Measurements from ENCODE around the gene TRMU.

The TRMU gene

GRCh38 chr22:46335201-46336118 is at the start of gene TRMU:
Gene TRMU (plus strand): TSS chr22:46335714. CDS start chr22:46335765, 51 bp downstream.
- peak; percentile 62 to 70 for DNase-seq (ENCODE audit: low read depth in 2 of 2)

DNA sequence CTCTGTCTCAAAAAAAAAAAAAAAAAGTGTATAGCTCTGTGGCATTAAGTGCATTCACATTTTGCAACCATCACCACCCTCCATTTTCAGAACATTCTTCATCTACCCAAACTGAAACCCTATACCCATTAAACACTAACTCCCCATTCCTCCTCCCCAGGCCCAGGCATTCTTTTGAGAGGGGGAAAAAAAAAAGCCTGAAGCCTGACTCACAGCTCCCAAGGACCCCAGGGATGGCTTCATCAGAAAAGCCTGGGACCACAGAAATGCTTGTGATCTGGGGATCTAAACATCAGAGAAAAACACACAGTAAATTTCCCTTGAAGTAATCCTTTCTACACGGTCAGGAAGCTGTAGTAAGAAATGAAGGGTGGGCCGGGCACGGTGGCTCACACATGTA is 49.5 kb upstream of the TRMU start:
- DNase-seq (ENCODE audit: low read depth in 2 of 2): no peak

- no peak for DNase-seq (ENCODE audit: low read depth in 2 of 2)
These were observed 48.3 kb upstream of the TRMU start for GRCh38 chr22:46286941-46287872.

- no peak for DNase-seq (ENCODE audit: low read depth in 2 of 2)
These were observed 47.4 kb upstream of the TRMU start for GRCh38 chr22:46287873-46288751.

DNA sequence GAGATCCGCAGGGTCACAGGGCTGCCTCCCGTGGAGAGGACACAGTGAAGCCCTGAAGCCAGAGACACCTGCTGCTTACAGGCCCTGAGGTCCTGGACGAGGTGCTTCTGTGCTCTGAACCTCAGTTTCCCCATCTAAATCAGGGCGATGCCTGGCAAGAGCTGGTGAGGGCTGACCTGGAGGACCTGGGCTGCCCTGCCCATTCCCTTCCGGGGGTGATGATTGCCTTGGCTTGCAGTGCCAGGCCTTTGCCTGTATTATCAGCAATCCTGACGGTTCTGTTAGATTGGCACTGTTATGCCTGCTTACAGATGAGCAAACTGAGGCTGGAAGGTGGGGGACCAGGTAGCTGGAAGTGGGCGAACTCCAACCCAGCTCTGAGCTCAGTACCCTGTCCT is 46.7 kb upstream of the TRMU start:
- no peak for DNase-seq (ENCODE audit: low read depth in 2 of 2)

DNA sequence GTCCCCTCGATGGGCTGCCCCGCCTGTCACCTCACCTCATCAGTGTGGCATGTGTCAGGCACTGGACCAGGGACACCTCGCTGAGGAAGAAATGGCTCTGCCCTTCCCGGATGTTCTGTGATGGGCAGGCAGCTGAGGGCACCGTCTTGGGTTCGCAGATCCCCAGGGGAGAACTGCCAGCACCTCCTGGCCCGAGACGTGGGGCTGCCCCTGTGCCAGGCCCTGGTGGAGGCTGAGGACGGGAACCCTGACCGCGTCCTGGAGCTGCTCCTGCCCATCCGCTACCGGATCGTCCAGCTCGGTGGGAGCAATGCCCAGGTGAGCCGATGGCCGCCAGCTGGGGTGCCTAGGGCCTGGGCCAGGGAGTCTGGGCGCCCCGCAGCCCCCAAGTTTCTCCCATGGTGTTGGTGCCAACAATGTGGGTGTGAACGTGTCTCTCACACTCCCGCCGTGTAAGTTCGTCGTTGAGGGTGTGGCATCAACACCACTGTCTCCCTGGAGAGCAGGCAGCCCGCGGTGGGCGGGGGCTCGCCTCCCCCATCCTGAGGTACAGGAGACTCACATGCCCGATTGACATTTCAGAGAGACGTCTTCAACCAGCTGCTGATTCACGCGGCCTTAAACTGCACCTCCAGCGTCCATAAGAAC is 46.1 kb upstream of the TRMU start:
- DNase-seq (ENCODE audit: low read depth in 2 of 2): no peak

DNA sequence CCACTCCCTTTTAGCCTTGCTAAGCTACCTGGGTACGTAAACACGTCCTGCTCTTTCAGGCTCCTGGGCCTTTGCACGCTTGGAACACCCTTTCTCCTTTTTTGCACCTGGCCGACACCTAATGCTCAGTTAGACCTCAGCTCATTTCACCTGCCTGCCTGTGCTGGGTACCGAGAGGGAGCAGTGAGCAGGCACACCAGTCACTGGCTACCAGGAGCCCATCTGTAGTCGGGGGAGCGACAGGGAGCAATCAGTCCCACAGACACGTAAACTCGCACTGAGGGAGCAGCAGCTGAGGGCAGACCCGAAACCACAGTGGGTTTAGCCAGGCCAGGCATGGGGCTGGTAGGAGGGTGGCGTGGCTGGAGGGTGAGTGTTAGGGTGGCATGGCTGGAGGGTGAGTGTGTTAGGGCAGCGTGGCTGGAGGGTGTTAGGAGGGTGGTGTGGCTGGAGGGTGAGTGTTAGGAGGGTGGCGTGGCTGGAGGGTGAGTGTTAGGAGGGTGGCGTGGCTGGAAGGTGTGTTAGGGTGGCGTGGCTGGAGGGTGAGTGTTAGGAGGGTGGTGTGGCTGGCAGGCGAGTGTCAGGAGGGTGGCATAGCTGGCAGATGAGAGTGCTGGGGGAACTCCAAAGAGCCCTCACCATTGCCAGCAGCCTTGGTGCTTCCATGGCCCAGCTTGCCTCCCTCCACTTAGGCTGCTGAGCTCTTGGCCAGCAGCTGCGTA is 45.2 kb upstream of the TRMU start:
- DNase-seq (ENCODE audit: low read depth in 2 of 2): no peak

DNA sequence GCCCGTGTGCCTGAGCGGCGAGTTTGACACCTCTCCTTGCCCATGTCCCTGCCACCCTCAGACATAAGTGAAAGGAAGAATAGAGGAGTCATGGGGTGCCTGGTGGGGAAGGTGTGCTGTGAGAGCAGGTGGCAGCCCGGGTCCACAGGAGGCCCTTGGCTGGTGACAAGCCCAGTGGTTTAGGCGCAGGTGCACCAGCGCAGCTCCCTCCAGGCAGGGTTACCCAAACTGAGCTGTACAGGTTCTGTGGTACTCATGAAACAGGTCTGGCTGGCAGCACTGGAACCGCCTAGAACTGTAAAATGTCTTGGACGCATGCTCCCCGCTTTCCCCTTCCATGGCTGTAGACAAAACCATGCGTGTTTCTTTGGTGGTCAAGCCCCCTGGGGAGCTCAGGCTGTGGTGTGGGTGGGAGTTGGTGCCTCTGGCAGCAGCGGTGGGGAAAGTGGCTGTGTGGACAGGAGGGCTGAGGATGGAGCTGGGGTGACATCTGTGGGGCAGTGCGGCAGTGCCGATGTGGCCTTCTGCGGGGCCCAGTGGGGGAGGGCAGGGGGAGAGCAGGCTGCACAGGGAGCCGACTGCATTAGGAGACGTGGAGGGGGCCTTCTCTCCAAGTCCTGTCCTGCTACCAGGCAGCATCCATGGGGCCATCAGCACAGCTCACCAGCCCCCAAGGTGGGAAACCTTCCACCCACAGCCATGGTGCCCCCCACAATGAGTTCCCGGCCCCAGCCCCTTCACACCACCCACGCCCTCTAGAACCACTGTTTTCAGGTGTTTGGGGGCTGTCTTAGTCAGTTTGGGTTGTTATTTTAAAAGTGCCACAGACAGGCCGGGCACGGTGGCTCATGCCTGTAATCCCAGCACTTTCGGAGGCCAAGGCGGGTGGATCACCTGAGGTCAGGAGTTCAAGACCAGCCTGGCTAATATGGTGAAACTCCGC is 44.4 kb upstream of the TRMU start:
- DNase-seq (ENCODE audit: low read depth in 2 of 2): no peak

GRCh38 chr22:46292173-46292572 is 43.3 kb upstream of the TRMU start:
- no peak for DNase-seq (ENCODE audit: low read depth in 2 of 2)

- no peak for DNase-seq (ENCODE audit: low read depth in 2 of 2)
These were observed 42.8 kb upstream of the TRMU start for GRCh38 chr22:46292732-46293131.

- DNase-seq (ENCODE audit: low read depth in 2 of 2): no peak
These were observed 41.8 kb upstream of the TRMU start for GRCh38 chr22:46293577-46294260.

DNA sequence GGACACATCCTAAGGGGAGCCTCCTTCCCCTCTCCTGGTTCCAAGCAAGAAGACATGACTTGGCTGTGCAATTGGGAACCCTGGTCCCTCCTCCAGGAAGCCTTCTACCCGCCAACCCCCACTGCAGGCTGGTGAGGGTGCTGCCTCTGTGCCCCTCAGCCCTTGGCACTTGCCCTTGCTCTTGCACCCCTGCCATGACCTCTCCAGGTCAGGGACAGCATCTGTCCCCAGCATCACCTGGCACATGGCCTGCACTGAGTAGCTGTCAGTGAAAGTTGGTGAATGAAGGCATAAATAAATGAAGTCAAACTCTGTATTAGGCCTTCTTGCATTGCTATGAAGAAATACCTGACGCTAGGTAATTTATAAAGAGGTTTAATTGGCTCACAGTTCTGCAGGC is 40.7 kb upstream of the TRMU start:
- no peak for DNase-seq (ENCODE audit: low read depth in 2 of 2)

DNA sequence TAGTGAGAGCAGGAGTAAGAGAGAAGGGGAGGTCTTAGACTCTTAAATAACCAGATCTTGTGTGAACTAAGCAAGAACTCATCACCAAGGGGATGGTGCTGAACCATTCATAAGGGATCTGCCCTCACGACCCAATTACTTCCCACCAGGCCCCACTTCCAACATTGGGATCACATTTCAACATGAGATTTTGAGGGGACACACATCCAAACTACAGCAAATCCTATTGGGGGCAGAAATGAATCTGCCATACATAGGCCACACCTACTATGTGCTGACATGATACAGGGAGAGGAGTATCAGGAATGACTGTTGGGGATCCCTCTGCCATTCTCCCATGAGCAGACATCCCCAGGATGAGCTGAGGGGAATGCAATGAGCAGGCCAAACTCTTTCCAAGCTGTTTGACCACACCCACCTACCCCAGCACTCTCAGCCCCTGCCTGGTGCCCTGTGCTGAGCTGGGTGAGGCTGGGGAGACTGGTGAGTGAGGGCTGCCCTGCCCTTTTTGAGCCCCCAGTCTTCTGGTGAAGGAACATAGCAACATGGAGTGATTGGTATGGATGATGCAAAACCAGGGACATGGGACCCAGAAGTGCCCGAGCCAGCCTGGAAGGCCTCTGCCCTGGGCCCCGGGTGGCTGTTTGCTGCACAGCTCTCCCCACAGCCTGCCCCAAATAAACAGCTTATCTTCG is 40.1 kb upstream of the TRMU start:
- no peak for DNase-seq (ENCODE audit: low read depth in 2 of 2)

DNA sequence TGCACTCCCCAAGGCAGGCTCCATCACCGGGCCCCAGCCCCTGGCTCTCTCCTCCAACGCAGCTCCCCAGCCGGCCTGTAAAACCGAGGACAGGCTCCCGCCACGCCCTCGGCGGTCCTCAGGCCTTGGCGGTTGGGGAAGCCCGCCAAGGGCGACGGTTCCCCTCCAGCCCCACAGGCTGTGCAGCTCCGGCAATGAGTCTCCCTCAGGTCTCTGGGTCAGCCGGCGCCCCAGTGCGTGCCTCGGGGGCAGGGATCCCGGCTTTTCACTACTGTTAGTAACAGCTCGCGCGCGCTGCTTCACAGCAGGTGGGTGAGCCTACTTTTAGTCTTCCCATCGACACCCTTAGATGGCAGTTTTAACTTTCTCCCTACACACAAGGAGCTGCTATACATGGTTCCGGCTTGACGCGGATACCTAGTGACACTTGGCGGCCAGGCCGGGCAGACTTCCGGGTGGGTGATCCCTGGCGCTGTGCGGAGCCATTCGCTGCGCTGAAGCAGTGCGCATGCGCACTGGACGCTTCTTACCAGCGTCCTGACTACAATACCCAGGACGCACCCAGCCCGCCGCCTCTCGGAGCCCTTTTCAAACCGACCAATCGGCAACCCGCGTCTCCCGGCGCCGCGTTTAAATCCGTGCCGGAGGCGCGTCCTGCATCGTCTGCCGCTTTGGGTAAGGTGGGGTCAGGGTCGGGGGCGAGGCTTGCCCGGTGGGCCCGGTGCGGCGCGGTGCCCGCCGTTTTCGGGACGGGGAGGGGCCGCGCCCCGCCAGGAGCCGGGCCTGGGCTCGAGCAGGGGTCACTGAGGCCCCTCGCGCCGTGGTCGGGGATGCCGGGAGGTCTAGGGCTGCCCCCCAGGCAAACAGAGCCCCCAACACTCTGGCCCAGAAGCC is 39.0 kb upstream of the TRMU start, which contains the start of gene GTSE1:
Gene GTSE1, plus strand, starts transcription at position 614 of the 894 bp plus-strand sequence. CDS start 531 bp downstream, outside the sequence.
- peak; percentile 92 to 95 for DNase-seq (ENCODE audit: low read depth in 2 of 2)

- DNase-seq (ENCODE audit: low read depth in 2 of 2): no peak
These were observed 38.2 kb upstream of the TRMU start for GRCh38 chr22:46297151-46297812.

- DNase-seq (ENCODE audit: low read depth in 2 of 2): no peak
These were observed 36.4 kb upstream of the TRMU start for GRCh38 chr22:46299101-46299500.

All from stimulated activated CD4-positive, alpha-beta T cell treated with anti-CD3 and anti-CD28 coated beads, Interleukin-4, amount 100 ng/mL, for 48 hours (primary cell).